ENCODE measurements around the gene USP32.
"Not testable (repeated sequence)": the region's sequence is repeated elsewhere in the genome, so short reads cannot be mapped to it uniquely, and the experiment has no call there.

Gene USP32

DNA sequence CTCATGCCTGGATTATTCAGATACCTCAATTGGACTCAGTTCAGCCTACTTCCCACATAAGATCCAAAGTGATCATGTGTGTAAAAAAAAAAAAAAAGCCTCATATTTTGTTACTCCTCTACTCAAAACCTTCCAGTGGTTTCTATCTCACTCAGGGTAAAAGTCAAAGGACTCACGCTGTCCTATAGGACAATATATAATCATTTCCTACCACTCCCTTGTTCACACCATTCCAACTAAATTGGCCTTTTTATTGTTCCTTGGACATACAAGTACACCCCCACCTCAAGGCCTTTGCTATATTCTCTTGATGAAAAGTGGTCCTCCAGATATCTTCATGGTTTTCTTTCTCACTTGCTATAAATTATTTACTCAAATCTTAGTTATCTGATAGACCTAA is 99.2 kb downstream of the USP32 start:
- DNase-seq = no peak

DNA sequence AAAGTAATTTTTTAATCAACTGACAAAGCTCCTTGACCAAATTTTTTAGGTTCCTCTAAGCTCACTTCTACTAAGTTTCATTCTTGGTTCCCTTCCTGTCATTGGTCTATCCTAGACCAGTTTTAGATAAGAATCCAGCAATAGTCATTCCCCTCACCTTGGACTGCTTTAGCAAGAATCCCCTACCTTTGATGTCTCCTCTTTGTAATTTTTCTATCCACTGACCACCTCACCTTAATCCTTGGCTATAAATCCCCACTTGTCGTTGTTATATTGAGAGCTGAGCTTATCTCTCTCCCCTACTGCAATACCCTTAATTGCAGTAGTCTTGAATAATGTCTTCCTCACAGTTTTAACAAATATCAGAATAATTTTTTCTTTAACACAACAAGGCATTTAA is 107.2 kb downstream of the USP32 start:
- no peak for DNase-seq

DNA sequence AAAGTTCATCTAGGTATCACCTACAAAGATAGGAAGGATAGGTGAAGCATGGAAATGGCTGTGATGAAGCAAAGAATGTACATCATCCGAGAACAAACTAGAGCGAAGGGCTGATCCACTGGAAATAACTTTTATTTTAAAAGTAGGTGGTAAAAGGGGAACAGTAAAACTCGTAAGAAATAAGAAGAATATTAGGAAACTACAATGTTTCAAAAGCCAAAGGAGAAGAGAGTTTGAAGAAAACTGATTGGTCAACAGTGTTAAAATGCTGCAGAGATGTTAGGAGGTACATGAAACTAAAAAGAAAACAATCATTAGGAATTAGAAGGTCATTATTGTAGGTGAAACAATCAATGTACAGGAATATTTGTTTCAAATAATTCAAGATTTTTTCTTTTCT is 108.1 kb downstream of the USP32 start:
- DNase-seq = no peak

DNA sequence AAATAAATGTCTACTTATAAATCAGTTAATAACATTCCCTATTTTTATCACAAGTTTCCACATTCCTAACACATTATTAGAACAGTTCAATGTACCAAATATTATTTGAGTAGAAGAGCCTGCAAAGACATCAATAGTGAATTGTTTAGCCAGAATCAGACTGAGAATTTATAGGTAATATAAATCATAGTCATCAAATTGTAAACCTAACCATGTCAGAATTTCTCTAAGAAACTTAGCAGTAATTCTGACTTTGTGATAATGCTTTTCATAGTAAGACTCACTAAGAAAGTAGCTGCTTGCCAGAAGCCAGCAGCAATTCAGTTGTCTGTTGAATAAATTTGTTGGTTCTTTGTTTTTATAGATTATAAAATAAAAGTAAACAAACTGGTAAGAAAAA is 111.3 kb downstream of the USP32 start:
- no peak for DNase-seq

DNA sequence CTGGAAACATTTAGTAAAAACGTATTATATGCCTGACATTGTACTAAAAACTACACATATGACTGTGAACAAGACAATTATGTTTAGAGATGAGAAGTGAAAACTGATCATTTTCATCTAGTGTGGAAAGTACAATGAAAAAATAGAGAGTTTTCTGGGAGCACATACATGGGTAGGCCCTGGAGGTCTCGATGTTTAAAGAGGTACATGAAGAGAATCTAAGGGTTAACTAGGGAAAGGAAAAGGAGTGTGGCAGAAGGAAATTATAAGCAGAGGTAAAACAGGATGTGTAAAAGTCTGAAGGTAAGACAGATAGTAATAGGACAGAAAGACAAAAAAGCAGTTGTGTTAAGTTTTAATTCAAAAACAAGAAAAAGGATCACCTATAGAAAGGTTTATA is 113.7 kb downstream of the USP32 start:
- no peak for DNase-seq

DNA sequence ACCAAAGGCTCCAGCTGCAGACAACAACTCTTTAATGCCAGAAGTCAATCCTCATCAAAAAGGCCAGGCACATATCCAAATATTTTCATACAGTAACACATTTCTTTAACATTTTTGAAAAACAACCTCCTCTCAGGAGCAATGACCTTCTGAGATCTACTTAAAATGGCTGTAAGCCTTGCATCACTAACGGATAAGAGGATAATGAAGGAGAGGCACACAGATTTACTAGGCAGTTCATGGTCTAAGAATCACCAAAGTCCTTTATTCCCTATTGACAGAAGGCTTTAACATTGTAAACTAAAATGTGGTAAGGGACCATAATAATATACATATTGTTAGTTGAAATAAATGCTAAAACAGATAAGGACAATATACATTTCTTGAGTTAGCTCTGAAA is 114.7 kb downstream of the USP32 start:
- DNase-seq = no peak

DNA sequence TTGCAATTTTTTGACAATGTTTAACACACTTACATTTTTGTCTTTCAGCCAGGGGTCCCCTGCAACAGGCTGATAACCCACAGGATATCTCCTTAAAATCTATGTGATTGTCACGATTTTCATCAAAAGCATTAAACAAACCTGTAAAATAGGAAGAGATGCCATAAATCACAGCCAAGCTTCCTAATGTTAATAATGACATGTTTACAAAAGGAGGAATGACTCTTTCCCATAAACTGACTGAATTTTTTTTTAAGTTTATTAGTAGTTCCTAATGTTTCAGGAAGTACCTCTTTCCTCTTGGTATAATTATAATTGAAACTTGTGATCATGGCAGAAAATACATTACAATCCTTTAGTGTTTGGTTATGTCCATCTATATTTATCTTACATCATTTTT is 122.5 kb downstream of the USP32 start:
- DNase-seq = no peak

DNA sequence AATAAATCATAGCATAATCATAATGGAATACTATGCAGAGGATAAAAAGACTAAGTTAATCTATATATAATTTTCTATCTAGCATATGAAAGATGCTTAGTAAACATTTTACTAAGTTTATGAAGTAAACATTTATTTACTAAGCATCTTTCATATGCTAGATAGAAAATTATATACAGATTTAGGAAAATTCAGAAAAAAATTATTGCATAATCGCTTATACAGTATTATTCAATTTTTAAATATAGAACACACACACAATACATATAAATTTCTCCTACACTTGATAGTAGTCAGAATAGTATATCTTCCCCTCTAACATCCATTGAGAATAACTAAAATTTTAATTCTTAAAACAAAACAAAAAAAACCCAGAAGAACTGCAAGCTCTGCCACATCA is 131.4 kb downstream of the USP32 start:
- DNase-seq = no peak

DNA sequence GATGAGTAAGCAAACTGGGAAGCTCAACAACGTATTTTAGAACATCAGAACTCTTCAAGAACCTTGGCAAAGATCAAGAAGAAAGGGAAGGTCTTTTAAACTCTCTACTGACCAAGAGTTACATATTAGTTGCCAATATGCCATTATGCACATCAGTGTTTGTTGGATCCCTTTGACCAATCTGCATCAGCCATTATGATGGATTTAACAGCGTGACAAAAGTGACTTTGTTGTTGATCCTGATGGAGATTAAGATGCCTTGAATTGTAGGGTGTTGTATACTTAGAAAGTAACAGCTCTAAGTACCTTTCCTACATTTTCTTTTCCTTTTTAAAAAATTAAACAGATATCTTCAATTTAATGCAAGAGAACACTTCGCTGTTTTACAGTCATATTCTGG is 133.6 kb downstream of the USP32 start:
- DNase-seq = no peak

DNA sequence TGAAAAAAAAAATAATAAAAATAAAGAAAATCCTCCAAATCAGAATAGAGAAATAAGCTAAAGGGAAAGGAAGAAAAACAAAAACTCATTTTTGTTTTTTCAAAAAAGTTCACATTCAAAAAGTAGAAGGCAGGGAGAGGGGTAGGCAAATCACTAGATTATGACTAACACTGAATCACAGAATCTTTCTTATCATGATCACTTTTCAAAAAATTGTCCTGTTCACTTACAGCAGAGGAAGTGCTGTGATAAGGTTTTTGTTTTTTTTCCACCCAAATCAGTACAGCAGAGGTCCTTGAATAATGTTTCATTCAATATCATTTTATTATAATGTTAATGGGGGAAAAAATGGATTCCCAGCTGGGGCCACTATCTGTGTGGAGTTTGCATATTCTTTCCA is 135.8 kb downstream of the USP32 start:
- no peak for DNase-seq

DNA sequence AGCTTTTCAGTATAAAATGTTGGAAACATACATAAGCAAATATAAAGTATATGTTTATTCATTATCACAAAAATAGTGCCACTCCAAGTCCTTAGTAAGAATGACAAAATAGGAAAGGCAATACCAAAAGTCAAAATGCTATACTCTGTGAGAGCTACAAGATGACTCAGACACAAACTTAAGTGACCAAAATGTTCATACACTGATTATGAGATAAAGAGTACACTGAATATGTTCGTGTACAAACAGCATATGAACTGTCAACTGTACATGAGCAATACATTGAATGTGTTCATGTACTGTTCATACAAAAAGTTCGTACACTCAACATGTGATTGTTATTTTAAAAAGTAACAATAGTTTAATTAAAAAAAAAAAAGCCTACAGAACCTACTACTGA is 138.9 kb downstream of the USP32 start:
- no peak for DNase-seq

DNA sequence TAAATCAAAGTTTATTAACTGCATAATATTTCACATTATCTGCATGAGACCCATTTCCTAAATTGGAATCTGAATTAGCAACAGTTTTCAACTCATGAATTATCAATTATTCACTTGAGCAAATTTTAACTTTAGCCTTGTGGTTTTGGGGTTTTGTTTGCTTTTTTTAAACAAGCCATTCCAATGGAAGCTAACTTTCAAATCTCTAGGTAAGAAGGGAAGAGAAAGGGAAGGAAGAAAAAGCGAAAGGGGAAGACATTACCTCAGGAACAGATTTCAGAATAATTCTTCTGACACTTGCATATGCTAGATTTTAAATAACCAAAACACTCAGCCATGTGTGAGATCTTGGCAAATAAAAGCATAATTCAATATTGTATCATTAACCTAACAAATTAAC is 139.5 kb downstream of the USP32 start:
- no peak for DNase-seq

DNA sequence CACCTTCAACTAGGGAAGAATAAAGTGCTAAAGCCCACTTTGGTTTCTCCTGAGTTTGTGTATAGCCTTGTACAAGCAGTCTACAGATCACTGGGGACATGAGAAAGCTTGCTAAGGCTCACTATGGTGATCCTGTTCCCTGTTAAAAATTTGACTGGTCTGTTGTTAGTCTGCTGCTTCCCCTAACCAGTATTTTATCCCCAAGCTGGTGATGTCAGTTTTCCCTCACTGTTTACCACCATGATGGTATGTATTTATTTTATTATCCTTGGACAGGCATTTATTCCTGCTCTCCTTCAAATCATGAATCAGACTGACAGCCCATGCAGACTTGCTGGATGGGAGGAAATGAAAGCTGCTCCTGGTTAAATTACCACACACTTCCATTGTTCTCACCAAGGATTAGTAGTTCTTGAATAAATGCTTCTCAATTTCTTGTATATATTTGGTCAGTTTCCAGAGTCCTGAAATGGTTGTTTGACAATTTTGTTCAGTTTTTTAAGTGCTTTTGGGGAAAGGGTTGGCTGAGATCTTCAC is 142.6 kb downstream of the USP32 start:
- no peak for DNase-seq

DNA sequence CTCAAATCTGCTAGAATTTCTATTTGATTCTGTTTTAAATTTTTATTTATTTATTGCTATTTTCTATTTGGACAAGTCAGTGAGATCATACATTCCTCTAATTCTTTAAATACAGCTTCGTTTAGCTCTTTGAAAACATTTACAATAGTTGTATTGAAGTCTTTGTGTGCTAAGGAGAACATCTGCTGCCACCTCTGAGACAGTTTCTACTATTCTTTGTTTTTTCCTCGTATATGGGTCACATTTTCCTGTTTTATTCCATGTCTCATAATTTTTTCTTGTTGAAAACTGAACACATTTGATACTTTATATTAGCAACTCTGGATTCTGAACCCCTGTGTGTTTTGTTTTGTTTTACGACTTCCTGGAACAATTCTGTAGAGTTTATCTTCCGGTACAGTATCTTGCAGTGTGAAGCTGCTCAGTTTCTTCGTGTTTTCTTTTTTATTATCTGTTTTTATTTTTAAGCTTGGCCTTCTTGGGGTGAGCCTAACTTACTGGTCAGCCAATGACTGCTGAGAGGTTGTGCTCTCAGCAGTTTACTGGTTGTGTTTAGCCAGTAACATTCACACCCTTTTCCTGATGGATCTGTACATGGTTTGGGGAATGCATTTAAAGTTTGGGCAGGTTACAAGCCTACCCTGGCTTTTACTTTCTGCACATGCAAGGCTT is 143.2 kb downstream of the USP32 start:
- DNase-seq = no peak

DNA sequence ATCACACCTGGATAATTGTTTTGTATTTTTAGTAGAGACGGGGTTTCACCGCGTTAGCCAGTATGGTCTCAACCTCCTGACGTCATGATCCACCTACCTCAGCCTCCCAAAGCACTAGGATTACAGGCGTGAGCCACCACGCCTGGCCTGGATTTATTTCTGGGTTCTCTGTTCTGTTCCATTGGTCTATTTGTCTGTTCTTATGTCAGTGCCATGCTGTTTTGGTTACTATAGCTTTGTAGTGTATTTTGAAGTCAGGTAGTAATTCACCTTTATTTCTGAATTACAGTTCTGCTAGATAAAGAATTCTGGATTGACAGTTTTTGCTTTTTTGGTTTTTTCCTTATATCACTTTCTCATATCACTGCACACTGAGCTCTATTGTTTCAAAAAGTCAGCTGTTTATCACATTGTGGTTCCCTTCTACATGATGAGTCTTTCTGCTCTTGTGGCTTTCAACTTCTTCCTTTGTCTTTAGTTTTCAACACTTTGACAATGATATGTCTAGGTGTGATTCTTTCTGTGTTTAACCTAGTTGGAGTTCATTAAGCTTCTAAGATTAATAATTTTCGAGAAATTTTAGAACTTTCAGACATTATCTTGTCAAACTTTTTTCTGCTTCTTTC is 144.0 kb downstream of the USP32 start:
- DNase-seq = no peak

DNA sequence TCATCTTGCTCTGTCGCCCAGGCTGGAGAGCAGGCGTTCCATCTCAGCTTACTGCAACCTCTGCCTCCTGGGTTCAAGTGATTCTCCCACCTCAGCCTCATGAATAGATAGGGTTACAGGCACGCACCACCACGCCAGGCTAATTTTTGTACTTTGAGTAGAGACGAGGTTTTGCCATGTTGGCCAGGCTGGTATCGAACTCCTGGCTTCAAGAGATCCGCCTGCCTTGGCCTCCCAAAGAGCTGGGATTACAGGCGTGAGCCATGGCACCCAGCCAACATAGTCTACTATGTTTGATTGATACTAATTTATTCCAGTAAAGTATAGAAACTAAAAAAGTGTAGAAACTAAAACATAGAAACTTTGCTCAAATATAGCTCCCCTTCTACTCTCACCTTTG is 147.3 kb downstream of the USP32 start:
- no peak for DNase-seq

DNA sequence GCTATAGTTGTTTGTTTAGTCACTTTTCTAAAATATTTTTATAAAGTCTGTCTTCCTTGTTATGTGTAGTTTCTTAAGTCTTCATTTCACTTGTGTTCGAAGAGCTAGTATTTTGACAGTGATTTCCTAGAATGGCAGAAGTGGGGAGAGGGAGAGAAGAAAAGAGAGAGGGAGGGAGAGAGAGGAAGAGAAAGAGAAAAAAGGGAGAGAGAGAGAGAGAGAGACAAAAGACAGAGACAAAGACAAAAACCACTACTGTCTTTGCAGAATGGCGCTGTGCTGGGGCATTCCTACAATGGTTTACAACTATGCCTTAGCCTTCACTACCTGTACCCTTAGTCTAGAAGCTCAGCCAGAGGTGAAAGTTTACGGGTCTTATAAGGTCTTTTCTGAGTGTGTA is 151.6 kb downstream of the USP32 start:
- no peak for DNase-seq

DNA sequence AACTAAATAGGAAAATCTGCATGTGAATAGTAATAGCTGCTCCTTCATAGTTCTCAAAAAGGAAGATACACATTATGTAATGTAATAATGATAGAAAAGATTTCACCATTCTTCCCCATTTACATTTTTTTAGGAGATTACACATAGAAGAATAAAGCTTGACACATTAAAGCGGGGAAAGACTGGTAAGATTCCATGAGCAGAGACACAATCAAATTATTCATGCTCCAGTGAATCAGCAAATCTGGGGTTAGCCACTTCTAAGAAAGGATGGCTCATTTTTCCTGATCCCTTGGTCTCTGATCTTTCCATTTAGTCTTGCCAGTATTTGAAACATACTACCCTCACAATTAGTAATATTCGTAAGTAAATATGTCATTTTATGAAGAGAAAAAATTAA is 160.2 kb downstream of the USP32 start:
- no peak for DNase-seq

DNA sequence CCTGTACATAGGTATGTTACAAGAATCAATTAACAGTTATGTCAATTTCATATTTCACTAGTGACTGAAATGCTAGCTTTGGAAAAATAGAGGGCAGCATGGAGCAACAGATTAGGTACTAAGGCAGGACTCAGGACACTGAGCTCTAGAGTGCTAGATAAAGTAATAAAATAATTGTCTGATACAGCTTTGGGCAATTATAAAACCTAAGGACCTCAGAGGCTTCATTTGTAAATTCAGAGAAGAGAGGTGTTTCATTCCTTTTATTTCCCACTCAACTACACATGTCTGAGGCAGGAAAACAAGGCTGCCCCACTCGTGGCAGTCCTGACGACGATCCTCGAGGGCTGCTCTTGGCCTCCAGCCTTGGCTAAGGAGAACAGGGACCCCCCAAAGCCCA is 160.7 kb downstream of the USP32 start:
- no peak for DNase-seq

DNA sequence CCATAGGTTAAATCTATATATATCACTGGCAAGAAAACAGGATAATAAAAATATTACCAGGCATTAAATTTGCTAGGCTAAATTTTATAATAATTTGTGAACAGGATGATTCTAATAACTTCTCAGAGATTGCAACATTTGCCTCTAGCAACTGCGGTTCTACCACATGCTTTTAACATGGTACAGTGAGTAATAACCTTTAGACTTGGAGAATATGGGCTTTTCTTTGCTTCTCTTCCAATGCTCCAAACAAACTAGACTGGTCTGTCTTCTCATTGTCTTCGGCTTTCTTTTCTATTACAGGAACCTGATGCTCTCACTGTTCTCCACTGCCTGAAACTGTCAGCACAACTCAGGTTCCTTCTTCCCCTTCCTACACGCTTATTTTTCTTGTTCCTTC is 161.6 kb downstream of the USP32 start:
- DNase-seq = no peak

DNA sequence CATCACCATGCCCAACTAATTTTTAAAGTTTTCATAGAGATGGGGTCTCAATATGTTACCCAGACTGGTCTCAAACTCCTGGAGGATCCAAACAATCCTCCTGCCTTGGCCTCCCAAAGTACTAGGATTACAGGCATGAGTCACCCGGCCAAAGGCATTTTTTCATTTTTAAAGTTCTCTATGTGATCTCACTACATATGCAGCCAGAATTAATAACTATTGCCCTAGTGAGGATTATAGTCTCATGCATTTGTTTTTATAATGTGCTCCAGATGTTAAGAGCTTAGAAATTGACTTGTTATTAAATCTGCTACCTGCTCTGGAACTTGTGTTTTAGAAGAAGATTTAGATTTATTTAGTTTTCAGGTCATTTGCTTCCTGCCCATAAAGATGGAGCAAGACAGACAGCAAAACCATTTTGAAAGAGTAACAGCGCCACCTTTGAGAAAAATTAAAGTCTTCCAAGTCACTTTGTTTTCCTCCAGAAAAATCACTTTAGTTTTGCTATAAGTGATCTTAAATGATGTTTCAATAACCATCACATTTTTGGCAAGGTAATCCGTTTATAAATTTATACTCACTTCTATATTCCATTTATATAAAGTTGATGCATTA is 162.6 kb downstream of the USP32 start:
- no peak for DNase-seq

DNA sequence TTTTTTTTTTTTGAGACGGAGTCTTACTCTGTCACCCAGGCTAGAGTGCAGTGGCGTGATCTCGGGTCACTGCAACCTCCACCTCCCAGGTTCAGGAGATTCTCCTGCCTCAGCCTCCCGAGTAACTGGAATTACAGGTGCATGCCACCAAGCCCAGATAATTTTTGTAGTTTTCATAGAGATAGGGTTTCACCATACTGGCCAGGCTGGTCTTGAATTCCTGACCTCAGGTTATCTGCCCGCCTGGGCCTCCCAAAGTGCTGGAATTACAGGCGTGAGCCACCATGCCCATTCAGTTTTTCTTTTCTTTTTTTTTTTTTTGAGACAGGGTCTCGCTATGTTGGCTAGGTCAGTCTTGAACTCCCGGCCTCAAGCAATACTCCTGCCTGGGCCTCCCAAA is 164.7 kb downstream of the USP32 start:
- DNase-seq = not testable (repeated sequence)

DNA sequence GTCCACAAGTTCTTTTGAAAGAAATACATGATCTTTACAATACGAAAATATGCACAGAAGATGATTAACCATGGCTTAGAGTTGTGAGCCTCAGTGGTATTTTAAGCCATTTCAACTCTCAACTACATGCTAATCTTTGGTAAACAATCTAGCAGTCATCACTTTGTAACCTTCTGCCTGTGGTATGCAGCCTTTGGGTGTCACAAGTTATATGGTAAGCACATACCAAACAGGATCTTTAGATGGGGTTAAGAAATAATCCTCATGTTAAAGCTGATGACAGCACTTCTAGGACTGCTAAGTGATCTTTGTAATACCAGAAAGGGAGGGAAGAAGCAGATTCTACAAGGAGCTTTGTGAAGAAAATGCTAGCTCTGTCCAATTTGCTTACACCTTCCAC is 167.9 kb downstream of the USP32 start:
- no peak for DNase-seq

DNA sequence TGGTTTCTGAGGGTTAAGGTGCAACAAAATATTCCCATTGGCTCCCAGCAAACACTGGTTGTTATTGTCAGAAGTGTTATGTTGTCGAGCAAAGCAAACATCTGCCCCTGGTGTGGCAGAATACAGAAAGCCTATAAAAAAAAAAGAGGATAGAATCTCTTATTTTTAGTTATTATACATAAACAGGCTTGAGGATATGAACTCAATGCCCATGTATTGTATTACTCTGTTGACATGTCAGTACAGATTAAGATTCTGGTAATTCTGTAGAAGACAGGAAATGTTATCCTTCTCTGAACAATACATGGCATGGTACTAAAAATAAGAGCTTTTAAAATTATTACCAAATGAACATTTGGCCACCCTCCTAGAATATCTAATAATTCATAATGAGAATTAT is 168.5 kb downstream of the USP32 start:
- no peak for DNase-seq

DNA sequence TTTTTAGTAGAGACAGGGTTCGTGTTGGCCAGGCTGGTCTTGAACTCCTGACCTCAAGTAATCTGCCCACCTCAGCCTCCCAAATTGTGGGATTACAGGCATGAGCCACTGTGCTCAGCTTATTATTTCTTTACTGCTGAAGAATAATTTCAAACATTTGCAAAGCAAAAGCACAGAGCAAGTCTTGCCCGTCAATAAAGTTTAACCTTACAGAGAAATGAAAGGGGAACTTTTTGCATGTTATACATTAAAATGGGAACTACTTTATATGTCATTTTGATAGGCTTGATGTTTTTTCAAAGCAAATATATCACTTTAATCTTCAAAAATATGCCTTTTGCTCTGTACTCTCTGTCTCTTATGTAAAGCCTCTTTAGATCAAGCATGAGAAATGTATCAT is 173.2 kb downstream of the USP32 start:
- not testable (repeated sequence) for DNase-seq
